Rectal smooth muscle tissue (tissue), 1 donor: ENCODE data around the gene PTPN21.

Source experiments
- H3K27ac ChIP-seq: one replicate; pipeline ENCODE4 v1.7.0; 2013; ENCODE audit warnings: low read depth, low read length, inconsistent platforms
- H3K27me3 ChIP-seq: one replicate; pipeline ENCODE4 v1.7.0; 2013; ENCODE audit warnings: low read length; ENCODE audit not compliant: control insufficient read depth, insufficient read depth
- H3K36me3 ChIP-seq: one replicate; pipeline ENCODE4 v1.7.0; 2013; ENCODE audit warnings: low read length; ENCODE audit not compliant: control insufficient read depth, insufficient read depth
- H3K4me1 ChIP-seq: one replicate; pipeline ENCODE4 v1.7.0; 2013; ENCODE audit warnings: low read length; ENCODE audit not compliant: control insufficient read depth, insufficient read depth
- H3K4me3 ChIP-seq: one replicate; pipeline ENCODE4 v1.7.0; 2013; ENCODE audit warnings: low read length
- H3K9ac ChIP-seq: one replicate; pipeline ENCODE4 v1.7.0; 2013; ENCODE audit warnings: low read length

Gene PTPN21

GRCh38 chr14:88476214-88476774 lies 78.5 kb downstream of the PTPN21 start:
- Histone ChIP-seq H3K27me3 (no peaks in the 10 kb centered on the region), H3K27ac (no peak overlapping the region), H3K36me3 (peaks cover 21% of the 10 kb centered on the region), H3K4me1 (no peaks in the 10 kb centered on the region), H3K4me3 (no peak overlapping the region), H3K9ac (no peak overlapping the region)

- no peak overlapping the region for H3K4me3 ChIP-seq
- no peak overlapping the region for H3K9ac ChIP-seq
- H3K27me3 ChIP-seq = no peaks in the 10 kb centered on the region
- H3K4me1 ChIP-seq = no peaks in the 10 kb centered on the region
- no peak overlapping the region for H3K27ac ChIP-seq
- H3K36me3 ChIP-seq = peaks cover 21% of the 10 kb centered on the region
Observed at GRCh38 chr14:88473791-88474190, 81.0 kb downstream of the PTPN21 start.

- Histone ChIP-seq H3K27me3 (no peaks in the 10 kb centered on the region), H3K4me3 (no peak overlapping the region), H3K4me1 (no peaks in the 10 kb centered on the region), H3K27ac (no peak overlapping the region), H3K36me3 (peaks cover 25% of the 10 kb centered on the region), H3K9ac (no peak overlapping the region)
Observed at GRCh38 chr14:88470542-88471440, 84.0 kb downstream of the PTPN21 start.

GRCh38 chr14:88468406-88468805 lies 86.4 kb downstream of the PTPN21 start:
- Histone ChIP-seq H3K4me1 (no peaks in the 10 kb centered on the region), H3K27ac (no peak overlapping the region), H3K36me3 (peaks cover 19% of the 10 kb centered on the region), H3K27me3 (no peaks in the 10 kb centered on the region), H3K4me3 (no peak overlapping the region), H3K9ac (no peak overlapping the region)

GRCh38 chr14:88463318-88463717 lies 91.5 kb downstream of the PTPN21 start:
- Histone ChIP-seq H3K4me3 (no peak overlapping the region), H3K27me3 (no peaks in the 10 kb centered on the region), H3K36me3 (peaks cover 5% of the 10 kb centered on the region), H3K4me1 (no peaks in the 10 kb centered on the region), H3K9ac (no peak overlapping the region), H3K27ac (no peak overlapping the region)

- H3K4me1 ChIP-seq = no peaks in the 10 kb centered on the region
- H3K27me3 ChIP-seq = no peaks in the 10 kb centered on the region
- H3K27ac ChIP-seq = no peak overlapping the region
- no peak overlapping the region for H3K9ac ChIP-seq
- no peak overlapping the region for H3K4me3 ChIP-seq
- no peaks in the 10 kb centered on the region for H3K36me3 ChIP-seq
Observed at GRCh38 chr14:88454886-88455285, 99.9 kb downstream of the PTPN21 start.

- Histone ChIP-seq H3K27me3 (no peaks in the 10 kb centered on the region), H3K4me1 (no peaks in the 10 kb centered on the region), H3K9ac (no peak overlapping the region), H3K36me3 (no peaks in the 10 kb centered on the region), H3K27ac (no peak overlapping the region), H3K4me3 (no peak overlapping the region)
Observed at GRCh38 chr14:88452231-88452630, 102.6 kb downstream of the PTPN21 start.

- no peak overlapping the region for H3K27ac ChIP-seq
- H3K9ac ChIP-seq = no peak overlapping the region
- no peaks in the 10 kb centered on the region for H3K27me3 ChIP-seq
- no peak overlapping the region for H3K4me3 ChIP-seq
- H3K36me3 ChIP-seq = peaks cover 7% of the 10 kb centered on the region
- no peaks in the 10 kb centered on the region for H3K4me1 ChIP-seq
Observed at GRCh38 chr14:88439088-88439487, 115.7 kb downstream of the PTPN21 start.

GRCh38 chr14:88437658-88438057 lies 117.1 kb downstream of the PTPN21 start:
- Histone ChIP-seq H3K36me3 (peaks cover 7% of the 10 kb centered on the region), H3K9ac (no peak overlapping the region), H3K4me3 (no peak overlapping the region), H3K4me1 (no peaks in the 10 kb centered on the region), H3K27ac (no peak overlapping the region), H3K27me3 (no peaks in the 10 kb centered on the region)

- no peak overlapping the region for H3K27ac ChIP-seq
- no peaks in the 10 kb centered on the region for H3K27me3 ChIP-seq
- H3K9ac ChIP-seq = no peak overlapping the region
- H3K4me1 ChIP-seq = no peaks in the 10 kb centered on the region
- no peak overlapping the region for H3K4me3 ChIP-seq
- no peaks in the 10 kb centered on the region for H3K36me3 ChIP-seq
Observed at GRCh38 chr14:88430976-88431375, 123.8 kb downstream of the PTPN21 start.

- Histone ChIP-seq H3K27ac (no peak overlapping the region), H3K4me3 (no peak overlapping the region), H3K36me3 (no peaks in the 10 kb centered on the region), H3K27me3 (no peaks in the 10 kb centered on the region), H3K4me1 (no peaks in the 10 kb centered on the region), H3K9ac (no peak overlapping the region)
Observed at GRCh38 chr14:88426271-88426670, 128.5 kb downstream of the PTPN21 start.

- no peak overlapping the region for H3K4me3 ChIP-seq
- no peak overlapping the region for H3K9ac ChIP-seq
- H3K27me3 ChIP-seq = no peaks in the 10 kb centered on the region
- H3K4me1 ChIP-seq = no peaks in the 10 kb centered on the region
- H3K27ac ChIP-seq = no peak overlapping the region
- H3K36me3 ChIP-seq = no peaks in the 10 kb centered on the region
Observed at GRCh38 chr14:88424573-88424972, 130.2 kb downstream of the PTPN21 start.
